GM21381 (cell line): ENCODE measurements around the gene KLHL1.

Experiments
- ATAC-seq: cut with Tn5 transposase; IDR thresholded peaks from one replicate; pipeline ENCODE4 v1.9.1; 2021; ENCODE audit warnings: mild to moderate bottlenecking, moderate library complexity; ENCODE audit not compliant: unreplicated experiment

The KLHL1 gene

DNA sequence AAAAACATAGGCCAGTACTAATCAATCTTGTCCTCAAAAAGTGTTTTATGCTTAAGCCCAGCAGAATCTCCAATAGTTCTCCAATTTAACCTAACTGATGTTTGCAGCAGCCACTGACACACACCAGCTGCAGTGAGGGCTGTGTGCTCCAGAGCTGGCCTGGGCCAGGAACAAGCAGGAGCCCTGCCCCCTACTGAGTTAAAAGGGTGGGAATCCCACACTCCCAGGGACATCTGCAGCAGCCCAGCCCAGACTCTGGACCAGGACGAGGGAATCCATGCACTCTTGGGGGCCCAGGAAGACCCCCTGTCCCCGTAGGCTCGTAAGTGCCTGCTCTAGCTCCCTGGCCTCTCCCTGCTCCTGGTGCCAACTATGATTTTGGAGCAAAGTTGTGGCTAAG is 92.1 kb downstream of the KLHL1 start:
- no peak for ATAC-seq

- no peak for ATAC-seq
These were observed 93.9 kb downstream of the KLHL1 start for GRCh38 chr13:70014337-70014736.

GRCh38 chr13:69999875-70000274 is 108.4 kb downstream of the KLHL1 start:
- no peak for ATAC-seq

DNA sequence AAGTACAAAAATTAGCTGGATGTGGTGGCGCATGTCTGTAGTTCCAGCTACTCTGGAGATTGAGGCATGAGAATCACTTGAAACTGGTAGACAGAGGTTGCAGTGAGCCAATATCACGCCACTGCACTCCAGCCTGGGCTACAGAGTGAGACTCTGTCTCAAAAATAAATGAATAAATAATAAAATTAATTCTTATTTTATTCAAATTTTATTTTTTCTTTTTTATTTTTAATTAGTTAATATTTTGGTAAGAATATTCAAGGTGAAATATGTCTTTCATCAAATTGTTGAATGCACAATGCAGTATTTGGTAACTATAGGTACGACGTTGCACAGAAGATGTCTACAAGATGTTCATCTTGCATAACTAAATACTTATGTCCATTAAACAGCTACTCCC is 111.2 kb downstream of the KLHL1 start:
- no peak for ATAC-seq

- ATAC-seq, result no peak
These were observed 127.5 kb downstream of the KLHL1 start for GRCh38 chr13:69980799-69981198.

GRCh38 chr13:69975496-69975895 is 132.8 kb downstream of the KLHL1 start:
- no peak for ATAC-seq

DNA sequence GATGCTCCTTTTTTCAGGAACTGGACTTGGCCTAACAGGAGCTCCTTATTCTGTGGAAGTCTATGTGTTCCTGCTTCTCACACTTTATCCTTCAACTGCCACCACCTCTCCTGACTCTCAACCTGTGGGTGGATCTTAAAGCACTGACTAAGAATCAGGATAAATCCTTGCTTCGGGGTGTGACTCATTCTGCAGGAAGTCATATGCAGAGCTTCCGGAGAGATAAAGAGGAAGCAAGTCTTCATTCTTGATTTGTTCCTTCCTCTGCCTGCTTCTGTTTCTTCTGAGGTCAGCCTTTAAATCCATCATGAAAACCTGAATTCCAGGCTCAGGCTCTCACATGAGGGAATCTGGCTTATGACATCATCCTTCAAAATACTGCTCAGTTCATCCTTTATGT is 137.7 kb downstream of the KLHL1 start:
- ATAC-seq, result no peak

DNA sequence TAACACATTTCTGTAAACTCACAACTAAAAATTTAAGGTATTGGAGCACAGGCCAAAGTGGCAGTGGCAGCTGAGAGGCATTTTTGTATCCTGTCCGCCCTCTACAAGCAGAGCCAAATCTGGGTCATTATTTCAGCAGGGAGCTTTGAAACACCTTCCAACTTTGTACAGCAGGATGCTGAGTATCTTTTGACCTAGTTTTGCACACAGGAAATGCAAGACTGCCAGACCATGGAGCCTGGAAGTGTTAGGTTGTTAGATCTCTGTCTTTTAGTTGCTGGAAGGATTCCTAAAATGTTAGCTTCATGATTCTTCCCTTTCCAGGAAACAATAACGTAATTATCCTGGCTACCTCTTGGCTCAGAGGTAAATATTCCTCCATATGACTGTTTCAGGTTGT is 149.2 kb downstream of the KLHL1 start:
- no peak for ATAC-seq

- ATAC-seq, result no peak
These were observed 151.4 kb downstream of the KLHL1 start for GRCh38 chr13:69956839-69957238.

- no peak for ATAC-seq
These were observed 151.9 kb downstream of the KLHL1 start for GRCh38 chr13:69956349-69956748.

- no peak for ATAC-seq
These were observed 153.0 kb downstream of the KLHL1 start for GRCh38 chr13:69955271-69955670.

GRCh38 chr13:69951412-69951811 is 156.8 kb downstream of the KLHL1 start:
- no peak for ATAC-seq

DNA sequence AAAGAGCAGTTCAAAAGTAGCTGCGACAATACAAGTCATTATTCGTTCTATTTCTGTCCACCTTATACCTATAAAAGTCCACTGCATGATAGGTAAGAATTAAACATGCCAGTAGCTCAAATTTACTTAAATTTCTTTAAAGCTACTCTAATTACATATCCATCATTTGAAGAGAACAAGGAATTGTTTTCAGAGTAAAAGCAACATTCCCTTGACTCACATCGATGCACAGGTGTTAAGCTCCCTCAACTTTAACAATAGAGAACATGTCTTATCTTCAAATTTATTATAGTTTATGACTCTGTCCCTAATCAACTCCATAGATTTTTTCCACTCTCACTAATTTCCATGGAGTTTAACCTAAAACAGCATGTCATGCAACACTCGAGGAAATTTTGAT is 158.1 kb downstream of the KLHL1 start:
- no peak for ATAC-seq

DNA sequence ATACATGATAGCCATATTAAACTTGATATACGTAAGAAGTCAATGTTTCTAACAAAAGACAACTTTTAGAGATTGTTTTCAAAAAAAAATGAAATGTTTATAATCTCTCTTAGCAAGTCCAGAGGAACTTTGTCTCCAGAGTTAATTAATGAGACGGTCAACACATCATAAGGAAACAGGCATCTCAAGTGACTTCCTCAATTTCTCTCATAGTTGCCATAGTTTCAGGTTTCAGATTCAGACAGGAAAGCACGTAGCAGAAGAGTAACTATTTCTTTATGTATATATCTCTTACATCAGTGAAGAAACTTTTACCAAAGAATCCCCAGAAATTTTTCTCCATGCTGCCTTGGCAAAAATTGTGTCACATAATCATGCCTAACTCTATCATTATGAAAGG is 160.2 kb downstream of the KLHL1 start:
- ATAC-seq, result peak; percentile 93

DNA sequence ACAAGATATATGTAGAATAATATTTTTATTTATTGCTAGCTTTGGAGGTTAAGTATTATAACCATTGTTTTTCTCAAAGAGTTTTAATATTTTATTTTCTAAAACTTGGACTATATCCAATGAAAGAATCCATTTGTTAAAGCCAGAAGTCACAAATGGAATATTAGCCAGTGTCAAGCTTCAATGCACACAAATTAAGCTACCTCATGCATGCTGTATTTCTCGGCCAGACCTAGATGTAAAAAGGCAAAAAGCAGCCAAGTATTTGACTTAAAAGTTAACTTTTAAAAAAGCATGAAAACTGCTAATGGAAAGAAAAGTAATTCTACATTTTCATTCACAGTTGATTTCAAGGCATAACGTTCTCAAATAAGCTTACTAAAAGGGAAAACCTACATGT is 160.7 kb downstream of the KLHL1 start:
- ATAC-seq, result no peak

- ATAC-seq, result no peak
These were observed 161.7 kb downstream of the KLHL1 start for GRCh38 chr13:69946511-69946910.

GRCh38 chr13:69935043-69935442 is 173.2 kb downstream of the KLHL1 start:
- peak; percentile 71 for ATAC-seq

DNA sequence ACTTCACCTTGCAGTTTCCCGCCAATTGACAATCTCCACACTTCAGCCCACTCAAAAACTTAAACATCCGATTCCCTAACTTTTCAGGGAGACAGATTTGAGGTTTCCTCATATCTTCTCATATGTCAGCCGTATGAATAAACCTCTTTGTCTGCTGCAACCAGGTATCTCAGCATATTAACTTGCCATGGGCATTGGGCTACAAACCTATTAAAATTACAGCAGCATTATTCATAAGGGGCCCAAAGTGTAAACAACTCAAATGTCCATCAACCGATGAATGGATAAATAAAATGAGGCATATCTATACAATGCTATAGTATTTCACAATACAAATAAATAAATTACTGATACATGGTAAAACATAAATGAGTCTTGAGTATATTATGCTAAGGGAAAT is 180.0 kb downstream of the KLHL1 start:
- ATAC-seq, result no peak

DNA sequence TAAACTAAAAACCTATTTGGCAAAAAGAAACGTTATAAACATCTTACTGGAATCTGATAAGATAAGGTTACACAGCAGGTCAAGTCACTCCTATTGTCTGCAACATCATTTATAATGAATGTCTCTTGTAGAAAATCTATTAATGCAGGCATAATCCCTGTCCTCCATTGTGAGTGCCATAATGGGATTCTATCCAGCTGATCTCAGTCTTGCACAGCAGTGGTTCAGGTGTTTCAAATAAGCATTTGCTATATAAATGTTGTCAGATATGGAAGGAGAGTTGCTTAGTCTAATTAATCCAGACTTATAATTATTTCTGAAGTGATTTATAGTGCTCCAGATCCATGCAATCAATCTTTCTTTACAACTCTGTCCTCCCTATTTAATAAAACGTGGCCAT is 187.1 kb downstream of the KLHL1 start:
- ATAC-seq, result no peak

DNA sequence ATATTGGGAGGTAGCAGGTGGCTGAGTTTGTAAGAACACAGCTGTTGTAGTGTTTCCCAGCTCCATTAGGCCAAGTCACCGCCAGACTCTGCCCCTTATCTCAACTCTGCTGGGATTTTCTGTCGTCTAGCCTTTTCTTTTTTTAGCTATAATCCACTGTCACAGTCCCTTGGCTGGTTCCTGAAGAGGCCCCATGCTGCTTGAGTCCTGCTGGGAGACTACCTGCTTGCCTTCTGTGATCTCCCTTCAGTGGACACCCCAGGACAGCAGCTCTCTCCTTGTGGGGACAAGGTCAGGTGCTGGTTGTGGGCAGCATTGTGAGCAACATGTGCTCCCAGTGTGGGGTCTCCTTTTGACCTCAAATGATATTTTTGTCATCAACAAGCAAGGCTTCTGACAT is 195.6 kb downstream of the KLHL1 start:
- ATAC-seq, result no peak

GRCh38 chr13:69910800-69911199 is 197.5 kb downstream of the KLHL1 start:
- no peak for ATAC-seq

GRCh38 chr13:69904784-69905183 is 203.5 kb downstream of the KLHL1 start:
- no peak for ATAC-seq

DNA sequence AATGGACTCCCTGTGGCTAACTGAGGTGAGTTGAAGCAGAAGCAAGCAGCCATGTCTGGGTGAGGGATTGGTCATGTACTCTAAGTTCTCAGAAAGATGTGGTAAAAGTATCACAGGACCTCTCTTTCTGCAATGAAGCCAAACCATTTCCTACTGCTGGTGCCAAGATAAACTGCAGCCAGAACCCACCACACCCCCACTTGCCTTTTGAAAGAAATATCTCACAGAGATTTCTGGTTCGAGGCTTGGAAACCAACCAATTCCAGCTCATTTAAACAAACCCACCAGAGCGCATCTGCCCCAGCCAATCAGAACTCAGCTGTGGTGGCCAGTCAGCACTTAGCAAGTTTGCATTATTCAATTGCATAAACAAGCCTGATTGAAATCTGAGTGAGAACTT is 205.2 kb downstream of the KLHL1 start:
- ATAC-seq, result no peak

- ATAC-seq, result no peak
These were observed 225.8 kb downstream of the KLHL1 start for GRCh38 chr13:69882451-69882850.
